DND-41 (cell line): ENCODE results near the gene MICAL3.
A peak's percentile ranks its signal among the peaks of the same experiment; 100 is the strongest.

Experiments
- CTCF ChIP-seq: IDR thresholded peaks from 2 replicates; pipeline ENCODE4 v1.5.1; 2012; ENCODE audit warnings: borderline replicate concordance, low read length, moderate library complexity, mild to moderate bottlenecking; ENCODE audit not compliant: poor library complexity, severe bottlenecking; ENCODE audit errors: extremely low read depth
- EZH2 ChIP-seq: IDR thresholded peaks from 3 replicates; pipeline ENCODE4 v1.6.1; 2012; ENCODE audit warnings: borderline replicate concordance, low read depth, mild to moderate bottlenecking, moderate library complexity, low read length, inconsistent platforms; ENCODE audit not compliant: severe bottlenecking

GRCh38 chr22:17785185-17786184, 238.9 kb downstream of the MICAL3 start:
- TF ChIP-seq CTCF (peak; percentile 83), EZH2 (no peak)
